Mucosa of stomach (tissue), 1 donor: ENCODE data around the gene GRHL3.

Experiments used
- H3K27me3 ChIP-seq: one replicate; pipeline ENCODE4 v1.7.0; 2013; ENCODE audit warnings: mild to moderate bottlenecking, low read length; ENCODE audit not compliant: control insufficient read depth, insufficient read depth
- H3K36me3 ChIP-seq: one replicate; pipeline ENCODE4 v1.7.0; 2013; ENCODE audit warnings: low read length; ENCODE audit not compliant: control insufficient read depth, insufficient read depth
- H3K4me1 ChIP-seq: one replicate; pipeline ENCODE4 v1.7.0; 2013; ENCODE audit warnings: mild to moderate bottlenecking, low read length; ENCODE audit not compliant: control insufficient read depth, insufficient read depth
- H3K4me3 ChIP-seq: one replicate; pipeline ENCODE4 v1.7.0; 2013; ENCODE audit warnings: low read length
- H3K9ac ChIP-seq: one replicate; pipeline ENCODE4 v1.7.0; 2013; ENCODE audit warnings: mild to moderate bottlenecking, low read length, moderate library complexity
- H3K9me3 ChIP-seq: one replicate; pipeline ENCODE4 v1.7.0; 2013; ENCODE audit warnings: mild to moderate bottlenecking, low read length, moderate library complexity; ENCODE audit not compliant: control insufficient read depth
- donor health status: Pancreatic carcinoma.

Gene GRHL3

GRCh38 chr1:24353292-24353891, 34.2 kb downstream of the GRHL3 start:
- no peaks in the 10 kb centered on the region for H3K27me3 ChIP-seq
- H3K36me3 ChIP-seq: no peaks in the 10 kb centered on the region
- no peaks in the 10 kb centered on the region for H3K9me3 ChIP-seq
- no peak overlapping the region for H3K4me3 ChIP-seq
- no peaks in the 10 kb centered on the region for H3K4me1 ChIP-seq
- H3K9ac ChIP-seq: no peak overlapping the region

GRCh38 chr1:24355466-24355865, 36.3 kb downstream of the GRHL3 start:
- no peak overlapping the region for H3K9ac ChIP-seq
- H3K4me3 ChIP-seq: no peak overlapping the region
- no peaks in the 10 kb centered on the region for H3K27me3 ChIP-seq
- H3K9me3 ChIP-seq: no peaks in the 10 kb centered on the region
- no peaks in the 10 kb centered on the region for H3K4me1 ChIP-seq
- H3K36me3 ChIP-seq: peaks cover 4% of the 10 kb centered on the region

GRCh38 chr1:24357038-24357437, 37.9 kb downstream of the GRHL3 start:
- Histone ChIP-seq H3K36me3 (peaks cover 4% of the 10 kb centered on the region), H3K9ac (no peak overlapping the region), H3K9me3 (no peaks in the 10 kb centered on the region), H3K4me1 (no peaks in the 10 kb centered on the region), H3K4me3 (no peak overlapping the region), H3K27me3 (no peaks in the 10 kb centered on the region)

- H3K4me3 ChIP-seq: no peak overlapping the region
- no peak overlapping the region for H3K9ac ChIP-seq
- no peaks in the 10 kb centered on the region for H3K27me3 ChIP-seq
Observed at GRCh38 chr1:24360681-24361080, 41.5 kb downstream of the GRHL3 start.

GRCh38 chr1:24361811-24362210, 42.7 kb downstream of the GRHL3 start:
- no peaks in the 10 kb centered on the region for H3K9me3 ChIP-seq
- peaks cover 7% of the 10 kb centered on the region for H3K4me1 ChIP-seq
- H3K27me3 ChIP-seq: no peaks in the 10 kb centered on the region
- no peak overlapping the region for H3K4me3 ChIP-seq
- H3K36me3 ChIP-seq: peaks cover 4% of the 10 kb centered on the region
- no peak overlapping the region for H3K9ac ChIP-seq

More at GRCh38 chr1:24360681-24361080, 41.5 kb downstream of the GRHL3 start:
- Histone ChIP-seq H3K36me3 (peaks cover 4% of the 10 kb centered on the region), H3K9me3 (no peaks in the 10 kb centered on the region), H3K4me1 (peaks cover 7% of the 10 kb centered on the region)

GRCh38 chr1:24362396-24362795, 43.2 kb downstream of the GRHL3 start:
- H3K27me3 ChIP-seq: no peaks in the 10 kb centered on the region
- no peaks in the 10 kb centered on the region for H3K9me3 ChIP-seq
- no peak overlapping the region for H3K9ac ChIP-seq
- H3K4me3 ChIP-seq: no peak overlapping the region
- peaks cover 7% of the 10 kb centered on the region for H3K4me1 ChIP-seq
- peaks cover 4% of the 10 kb centered on the region for H3K36me3 ChIP-seq

- Histone ChIP-seq H3K27me3 (no peaks in the 10 kb centered on the region), H3K9ac (no peak overlapping the region), H3K36me3 (peaks cover 4% of the 10 kb centered on the region), H3K4me3 (no peak overlapping the region), H3K9me3 (no peaks in the 10 kb centered on the region), H3K4me1 (peaks cover 7% of the 10 kb centered on the region)
Observed at GRCh38 chr1:24362982-24363614, 43.9 kb downstream of the GRHL3 start.

- H3K4me1 ChIP-seq: peaks cover 7% of the 10 kb centered on the region
- H3K27me3 ChIP-seq: no peaks in the 10 kb centered on the region
- H3K9ac ChIP-seq: no peak overlapping the region
- H3K9me3 ChIP-seq: no peaks in the 10 kb centered on the region
- H3K36me3 ChIP-seq: peaks cover 4% of the 10 kb centered on the region
- no peak overlapping the region for H3K4me3 ChIP-seq
Observed at GRCh38 chr1:24363994-24364393, 44.8 kb downstream of the GRHL3 start.

GRCh38 chr1:24364605-24364974, 45.4 kb downstream of the GRHL3 start:
- Histone ChIP-seq H3K9me3 (no peaks in the 10 kb centered on the region), H3K36me3 (peaks cover under 1% of the 10 kb centered on the region), H3K4me3 (no peak overlapping the region), H3K9ac (no peak overlapping the region), H3K4me1 (peaks cover 7% of the 10 kb centered on the region), H3K27me3 (no peaks in the 10 kb centered on the region)

GRCh38 chr1:24364975-24365678, 46.0 kb downstream of the GRHL3 start:
- no peaks in the 10 kb centered on the region for H3K36me3 ChIP-seq
- no peak overlapping the region for H3K9ac ChIP-seq
- no peaks in the 10 kb centered on the region for H3K9me3 ChIP-seq
- no peak overlapping the region for H3K4me3 ChIP-seq
- peaks cover 7% of the 10 kb centered on the region for H3K4me1 ChIP-seq
- H3K27me3 ChIP-seq: no peaks in the 10 kb centered on the region

GRCh38 chr1:24366707-24367106, 47.5 kb downstream of the GRHL3 start:
- peaks cover 7% of the 10 kb centered on the region for H3K4me1 ChIP-seq
- no peak overlapping the region for H3K4me3 ChIP-seq
- H3K9ac ChIP-seq: no peak overlapping the region
- no peaks in the 10 kb centered on the region for H3K9me3 ChIP-seq
- H3K27me3 ChIP-seq: no peaks in the 10 kb centered on the region
- no peaks in the 10 kb centered on the region for H3K36me3 ChIP-seq

- Histone ChIP-seq H3K36me3 (no peaks in the 10 kb centered on the region), H3K4me3 (no peak overlapping the region), H3K9ac (no peak overlapping the region), H3K9me3 (no peaks in the 10 kb centered on the region), H3K27me3 (no peaks in the 10 kb centered on the region), H3K4me1 (peaks cover 7% of the 10 kb centered on the region)
Observed at GRCh38 chr1:24369199-24369598, 50.0 kb downstream of the GRHL3 start.
